Stomach smooth muscle (tissue), 2 donors: ENCODE measurements around the gene PI4KA.
"Not testable (repeated sequence)": the region's sequence is repeated elsewhere in the genome, so short reads cannot be mapped to it uniquely, and the experiment has no call there.

Experiments used
- H3K27ac ChIP-seq: one replicate; pipeline ENCODE4 v1.7.0; 2013; ENCODE audit warnings: mild to moderate bottlenecking, low read length, inconsistent platforms
- H3K27me3 ChIP-seq, 2 donors: one replicate each; pipeline ENCODE4 v1.7.0; 2013; ENCODE audit warnings: low read length in 2 of 2; ENCODE audit not compliant: insufficient read depth in 2 of 2, control insufficient read depth in 1 of 2
- H3K36me3 ChIP-seq, 2 donors: one replicate each; pipeline ENCODE4 v1.7.0; 2013; ENCODE audit warnings: low read length in 2 of 2; ENCODE audit not compliant: control insufficient read depth in 2 of 2, insufficient read depth in 2 of 2
- H3K4me1 ChIP-seq: one replicate; pipeline ENCODE4 v1.7.0; 2013; ENCODE audit warnings: low read length; ENCODE audit not compliant: control insufficient read depth, insufficient read depth
- H3K4me3 ChIP-seq, 2 donors: one replicate each; pipeline ENCODE4 v1.7.0; 2013; ENCODE audit warnings: low read length in 2 of 2
- H3K9ac ChIP-seq, 2 donors: one replicate each; pipeline ENCODE4 v1.7.0; 2013; ENCODE audit warnings: low read length in 2 of 2, mild to moderate bottlenecking in 1 of 2
- H3K9me3 ChIP-seq, 2 donors: one replicate each; pipeline ENCODE4 v1.7.0; 2013; ENCODE audit warnings: low read length in 2 of 2; ENCODE audit not compliant: control insufficient read depth in 2 of 2
- donor health status: healthy.
- donor health status: Pancreatic carcinoma.

PI4KA gene

DNA sequence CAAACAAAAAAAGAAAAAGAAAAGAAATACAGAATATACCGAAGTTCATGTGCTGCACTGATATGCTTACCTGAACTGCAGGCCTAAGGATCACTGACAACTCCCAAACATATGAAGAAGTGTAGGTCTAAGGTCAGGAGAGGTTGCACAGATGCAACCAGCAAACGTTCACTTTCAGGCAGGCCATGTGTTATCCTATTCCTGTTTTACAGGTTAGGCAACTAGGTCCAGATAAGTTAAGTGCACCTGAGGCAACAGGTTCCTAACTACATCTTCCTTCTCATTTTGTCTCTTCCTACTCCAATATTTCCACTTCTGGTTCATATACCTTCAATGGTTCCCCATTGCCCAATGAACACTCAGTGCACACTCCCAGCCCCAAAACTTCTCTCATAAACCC, 15.1 kb downstream of the PI4KA start:
- Histone ChIP-seq H3K4me3 (no peak overlapping the region), H3K4me1 (no peaks in the 10 kb centered on the region), H3K27me3 (no peaks in the 10 kb centered on the region), H3K9ac (no peak overlapping the region), H3K36me3 (no peaks in the 10 kb centered on the region), H3K27ac (no peak overlapping the region), H3K9me3 (no peaks in the 10 kb centered on the region)

GRCh38 chr22:20840646-20841371, 17.8 kb downstream of the PI4KA start:
- Histone ChIP-seq H3K4me3 (no peak overlapping the region), H3K9me3 (no peaks in the 10 kb centered on the region), H3K27me3 (no peaks in the 10 kb centered on the region), H3K9ac (no peak overlapping the region), H3K27ac (no peak overlapping the region), H3K36me3 (no peaks in the 10 kb centered on the region), H3K4me1 (no peaks in the 10 kb centered on the region)

- H3K4me1 ChIP-seq = no peaks in the 10 kb centered on the region
- H3K4me3 ChIP-seq = no peak overlapping the region
- H3K9ac ChIP-seq = no peak overlapping the region
- no peak overlapping the region for H3K27ac ChIP-seq
- no peaks in the 10 kb centered on the region for H3K27me3 ChIP-seq
- no peaks in the 10 kb centered on the region for H3K9me3 ChIP-seq
- no peaks in the 10 kb centered on the region for H3K36me3 ChIP-seq
These were observed 18.6 kb downstream of the PI4KA start for GRCh38 chr22:20839837-20840645.

DNA sequence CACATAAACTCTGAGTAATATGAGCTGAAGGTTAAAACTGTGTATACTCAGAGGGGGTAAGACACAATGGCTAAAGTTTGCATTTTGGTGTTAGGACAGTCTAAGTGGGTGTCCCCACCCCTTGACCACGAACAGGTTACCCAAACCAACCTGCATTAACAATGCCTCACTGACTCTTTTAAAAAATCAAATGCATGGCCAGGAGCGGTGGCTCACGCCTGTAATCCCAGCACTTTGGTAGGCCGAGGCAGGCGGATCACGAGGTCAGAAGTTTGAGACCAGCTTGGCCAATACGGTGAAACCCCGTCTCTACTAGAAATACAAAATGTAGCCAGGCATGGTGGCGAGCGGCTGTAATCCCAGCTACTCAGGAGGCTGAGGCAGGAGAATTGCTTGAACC, 19.3 kb downstream of the PI4KA start:
- not testable (repeated sequence) for H3K4me1 ChIP-seq, H3K4me3 ChIP-seq, H3K36me3 ChIP-seq, H3K9me3 ChIP-seq, H3K9ac ChIP-seq, H3K27me3 ChIP-seq, H3K27ac ChIP-seq

DNA sequence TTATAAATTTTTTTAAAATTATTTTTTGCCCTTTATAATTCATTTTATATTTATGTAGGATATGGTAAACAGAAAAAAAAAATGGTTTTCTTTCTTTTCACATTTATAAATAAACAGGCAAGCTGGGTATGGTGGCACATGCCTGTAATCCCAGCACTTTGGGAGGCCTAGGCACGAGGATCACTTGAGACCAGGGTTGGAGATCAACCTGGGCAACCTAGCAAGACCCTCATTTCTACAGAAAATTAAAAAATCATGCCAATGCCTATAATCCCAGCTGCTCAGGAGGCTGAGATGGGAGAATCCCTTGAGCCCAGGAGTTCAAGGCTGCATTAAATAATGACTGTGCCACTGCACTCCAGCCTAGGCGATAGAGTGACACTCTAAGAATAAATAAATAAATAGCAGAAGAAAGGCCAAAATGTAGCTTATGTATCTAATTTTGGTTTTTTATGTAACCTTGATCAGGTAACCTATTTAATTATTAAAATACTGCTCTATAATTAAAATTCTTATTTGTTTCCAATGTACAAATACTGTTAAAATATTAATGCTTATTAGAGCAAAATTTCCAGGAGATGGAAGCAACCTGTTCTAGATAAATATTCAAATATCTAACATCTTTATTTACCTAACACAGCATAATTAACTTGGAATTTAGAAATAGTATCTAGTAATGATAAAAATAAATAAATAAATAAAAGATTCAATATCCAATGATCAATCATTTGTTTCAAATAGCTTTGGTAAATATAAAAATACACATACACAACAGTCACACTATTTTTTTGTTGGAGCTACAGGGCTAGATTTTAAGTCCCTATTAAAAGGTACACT, 21.4 kb downstream of the PI4KA start:
- Histone ChIP-seq H3K4me1 (no peaks in the 10 kb centered on the region), H3K4me3 (no peak overlapping the region), H3K36me3 (peaks cover 9 to 12% of the 10 kb centered on the region in 2 donors), H3K9me3 (no peaks in the 10 kb centered on the region), H3K9ac (no peak overlapping the region), H3K27ac (no peak overlapping the region), H3K27me3 (no peaks in the 10 kb centered on the region)

GRCh38 chr22:20834725-20835124, 23.9 kb downstream of the PI4KA start:
- Histone ChIP-seq H3K27me3 (no peaks in the 10 kb centered on the region), H3K9ac (no peak overlapping the region), H3K36me3 (peaks cover 16 to 19% of the 10 kb centered on the region in 2 donors), H3K4me3 (no peak overlapping the region), H3K27ac (no peak overlapping the region), H3K9me3 (no peaks in the 10 kb centered on the region), H3K4me1 (no peaks in the 10 kb centered on the region)

DNA sequence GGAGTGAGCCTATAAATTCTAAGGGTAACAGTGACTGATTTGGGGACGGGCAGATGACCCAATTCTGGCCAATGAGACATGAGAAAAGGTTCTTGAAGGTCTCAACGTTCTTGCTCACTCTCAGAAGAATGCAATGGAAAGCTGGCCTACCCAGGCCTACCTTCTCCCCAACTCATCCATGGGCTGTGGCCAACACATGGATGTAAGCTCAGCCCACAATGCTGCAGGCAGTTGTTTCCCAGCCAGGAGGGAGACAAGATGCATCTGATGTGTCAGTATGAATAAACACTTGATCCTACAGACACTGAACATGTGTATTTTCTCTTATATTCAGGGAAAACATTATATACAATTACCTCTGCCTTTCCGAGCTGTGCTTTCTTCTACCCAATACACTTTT, 24.4 kb downstream of the PI4KA start:
- H3K4me3 ChIP-seq = no peak overlapping the region
- no peaks in the 10 kb centered on the region for H3K4me1 ChIP-seq
- H3K27ac ChIP-seq = no peak overlapping the region
- peaks cover 16 to 19% of the 10 kb centered on the region in 2 donors for H3K36me3 ChIP-seq
- no peaks in the 10 kb centered on the region for H3K9me3 ChIP-seq
- no peak overlapping the region for H3K9ac ChIP-seq
- no peaks in the 10 kb centered on the region for H3K27me3 ChIP-seq

GRCh38 chr22:20833225-20833665, 25.4 kb downstream of the PI4KA start:
- no peak overlapping the region for H3K27ac ChIP-seq
- peaks cover 16 to 22% of the 10 kb centered on the region in 2 donors for H3K36me3 ChIP-seq
- H3K27me3 ChIP-seq = no peaks in the 10 kb centered on the region
- no peaks in the 10 kb centered on the region for H3K4me1 ChIP-seq
- no peaks in the 10 kb centered on the region for H3K9me3 ChIP-seq
- H3K9ac ChIP-seq = no peak overlapping the region
- H3K4me3 ChIP-seq = no peak overlapping the region

DNA sequence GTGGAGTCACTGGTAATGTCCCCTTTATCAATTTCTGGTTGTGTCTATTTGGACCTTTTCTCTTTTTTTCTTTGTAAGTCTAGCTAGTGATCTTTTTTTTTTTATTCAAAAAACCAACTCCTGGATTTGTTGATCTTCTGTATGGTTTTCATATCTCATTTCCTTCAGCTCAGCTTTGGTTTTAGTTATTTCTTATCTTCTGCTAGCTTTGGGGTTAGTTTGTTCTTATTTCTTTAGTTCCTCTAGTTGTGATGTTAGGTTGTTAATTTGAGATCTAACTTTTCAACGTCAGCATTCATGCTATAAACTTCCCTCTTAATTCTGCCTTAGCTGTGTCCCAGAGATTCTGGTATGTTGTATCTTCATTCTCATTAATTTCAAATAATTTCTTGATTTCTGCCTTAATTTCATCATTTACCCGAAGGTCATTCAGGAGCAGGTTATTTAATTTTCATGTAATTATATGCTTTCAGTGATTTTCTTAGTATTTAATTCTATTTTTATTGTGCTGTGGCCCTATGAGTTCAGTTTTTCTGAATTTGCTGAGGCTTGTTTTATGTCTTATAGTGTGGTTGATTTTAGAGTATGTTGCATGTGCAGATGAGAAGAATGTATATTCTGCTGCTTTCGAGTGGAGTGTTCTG, 29.0 kb downstream of the PI4KA start:
- no peak overlapping the region for H3K9ac ChIP-seq
- peaks cover 19 to 22% of the 10 kb centered on the region in 2 donors for H3K36me3 ChIP-seq
- no peaks in the 10 kb centered on the region for H3K27me3 ChIP-seq
- H3K27ac ChIP-seq = no peak overlapping the region
- H3K4me3 ChIP-seq = no peak overlapping the region
- no peaks in the 10 kb centered on the region for H3K9me3 ChIP-seq
- H3K4me1 ChIP-seq = no peaks in the 10 kb centered on the region

DNA sequence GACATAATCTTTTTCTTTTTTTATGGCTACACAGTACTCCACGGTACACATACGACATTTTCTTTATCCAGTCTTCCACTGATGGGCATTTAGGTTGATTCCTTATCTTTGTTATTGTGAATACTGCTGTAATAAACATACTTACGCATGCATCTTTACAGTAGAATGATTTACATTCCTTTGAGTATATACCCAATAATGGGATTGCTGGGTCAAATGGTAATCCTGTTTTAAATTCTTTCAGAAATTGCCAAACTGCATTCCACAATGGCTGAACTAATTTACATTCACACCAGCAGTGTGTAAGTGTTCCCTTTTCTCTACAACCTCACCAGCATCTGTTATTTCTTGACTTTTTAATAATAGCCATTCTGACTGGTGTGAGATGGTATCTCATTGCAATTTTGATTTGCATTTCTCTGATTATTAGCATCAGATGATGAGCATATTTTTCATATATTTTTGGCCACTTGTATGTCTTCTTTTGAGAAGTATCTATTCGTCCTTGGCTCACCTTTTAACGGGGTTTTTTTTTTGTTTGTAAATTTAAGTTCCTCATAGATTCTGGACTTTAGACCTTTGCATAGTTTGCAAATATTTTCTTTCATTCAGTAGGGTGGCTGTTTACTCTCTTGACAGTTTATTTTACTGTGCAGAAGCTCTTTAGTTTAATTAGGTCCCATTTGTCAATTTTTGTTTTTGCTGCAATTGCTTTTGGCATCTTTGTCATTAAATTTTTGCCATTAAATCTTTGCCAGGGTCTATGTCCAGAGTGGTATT, 32.0 kb downstream of the PI4KA start:
- not testable (repeated sequence) for H3K9me3 ChIP-seq

More for the DNA sequence above, 32.0 kb downstream of the PI4KA start:
- H3K4me3 ChIP-seq, H3K27ac ChIP-seq, H3K9ac ChIP-seq, H3K4me1 ChIP-seq, H3K27me3 ChIP-seq: not testable (repeated sequence)
- peaks cover 18 to 26% of the 10 kb centered on the region in 2 donors for H3K36me3 ChIP-seq
